GM19035 (cell line): ENCODE data around the gene KCNQ1OT1.

Experiments used
- ATAC-seq: cut with Tn5 transposase; IDR thresholded peaks from one replicate; pipeline ENCODE4 v1.9.1; 2021; ENCODE audit not compliant: unreplicated experiment

The KCNQ1OT1 gene

GRCh38 chr11:2561696-2562581 lies 137.9 kb downstream of the KCNQ1OT1 start:
- ATAC-seq = no peak

DNA sequence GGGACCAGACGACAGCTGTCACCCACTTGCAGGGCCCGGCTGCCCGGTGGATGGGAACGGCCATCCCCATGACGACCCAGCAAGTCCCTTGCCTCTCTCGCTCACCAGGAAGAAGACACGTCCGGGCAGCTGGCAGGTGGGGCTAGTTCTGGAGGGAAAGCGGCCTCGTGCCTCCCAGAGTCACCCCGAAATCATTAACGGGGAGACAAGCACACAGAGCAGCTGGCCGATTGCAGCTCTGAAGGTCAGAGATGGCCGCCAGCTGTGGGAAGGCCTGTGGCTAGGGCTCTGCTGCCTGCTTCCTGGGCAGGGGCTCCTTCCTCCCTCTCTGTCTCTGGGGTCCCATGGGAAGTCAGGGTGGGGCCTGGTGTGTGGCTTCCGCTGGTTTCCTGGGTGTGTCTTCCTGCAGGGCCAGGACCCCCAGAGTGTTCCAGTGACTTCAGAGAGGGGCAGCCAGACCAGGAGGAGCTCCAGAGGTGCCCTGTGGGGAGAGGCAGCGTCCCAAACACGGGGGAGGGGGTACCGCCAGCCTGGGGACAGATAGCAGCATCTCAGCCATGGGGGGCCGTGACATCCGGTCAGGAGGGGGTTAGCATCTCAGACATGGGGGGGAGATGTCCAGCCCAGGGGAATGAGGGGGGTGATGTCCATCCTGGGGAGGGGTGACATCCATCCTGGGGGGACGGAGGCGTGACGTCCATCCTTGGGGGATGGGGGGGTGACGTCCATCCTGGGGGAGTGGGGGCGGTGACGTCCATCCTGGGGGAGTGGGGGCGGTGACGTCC lies 140.1 kb downstream of the KCNQ1OT1 start:
- no peak for ATAC-seq

DNA sequence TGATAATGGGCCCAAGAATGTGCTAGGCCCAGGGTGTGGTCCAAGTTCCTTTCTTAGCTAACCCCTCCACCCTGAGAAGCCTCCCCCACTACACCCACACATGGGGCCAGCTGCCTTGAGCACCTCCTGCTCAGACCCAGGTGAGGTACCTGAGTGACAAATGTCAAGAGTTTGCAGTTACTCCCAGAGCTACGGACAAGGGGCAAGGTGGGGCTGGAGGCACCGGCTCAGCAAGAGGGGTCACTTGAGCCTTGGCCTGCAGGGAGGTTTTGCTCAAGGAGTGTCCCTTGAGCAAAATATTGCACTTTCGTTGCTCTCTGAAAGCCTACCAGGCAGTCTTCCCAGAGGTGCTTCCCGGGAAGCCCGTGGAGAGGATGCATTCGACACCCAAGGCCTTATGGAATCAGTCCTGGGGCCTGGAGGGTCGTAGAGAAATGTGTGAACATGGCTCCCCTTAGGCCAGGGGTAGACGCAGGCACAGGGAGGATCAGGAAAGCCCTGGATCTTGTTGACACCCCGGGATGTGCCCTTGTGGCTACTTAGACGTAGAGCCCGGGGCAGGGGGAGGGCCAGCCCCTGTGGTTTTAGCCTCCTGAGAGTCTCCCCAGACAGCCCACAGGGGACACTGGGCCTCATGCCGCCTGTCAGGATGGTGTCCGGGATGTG lies 140.8 kb downstream of the KCNQ1OT1 start:
- ATAC-seq = no peak

- no peak for ATAC-seq
Measured at GRCh38 chr11:2558397-2558796, 141.4 kb downstream of the KCNQ1OT1 start.
